Activated CD8-positive, alpha-beta memory T cell treated with anti-CD3 and anti-CD28 coated beads, Interleukin-2, amount 10 ng/mL, durations not matched to agents 7 days and 5 days (primary cell): ENCODE results near the gene PAN3. TPM values are rescaled to one million over a fixed set of nuclear protein-coding genes. Genes with fewer than 3 reads are reported as not detected.

Experiments used
- ATAC-seq: fragments of 150-1000 bp; cut with Tn5 transposase; one replicate; pipeline ENCODE4 v1.10.0; 2021; ENCODE audit warnings: moderate library complexity
- CTCF ChIA-PET: fragments of 350-600 bp; sonication (Branson Sonifier 250); formaldehyde crosslinking; loops from one replicate; lab custom pipeline; 2021; ENCODE audit warnings: antibody characterized with exemption; lab: Charles Lee
- DNase-seq: peaks from one replicate; pipeline ENCODE4 v3.0.0-alpha.2; 2020
- H3K27ac Mint-ChIP-seq: one replicate; pipeline ENCODE4 v1.8.0; 2021; ENCODE audit warnings: mild to moderate bottlenecking, mixed read lengths
- H3K27me3 Mint-ChIP-seq: one replicate; pipeline ENCODE4 v1.8.0; 2021; ENCODE audit warnings: mixed read lengths
- H3K36me3 Mint-ChIP-seq: one replicate; pipeline ENCODE4 v1.8.0; 2021; ENCODE audit warnings: mild to moderate bottlenecking, mixed read lengths
- H3K4me1 Mint-ChIP-seq: one replicate; pipeline ENCODE4 v1.8.0; 2021; ENCODE audit warnings: mixed read lengths
- H3K4me3 Mint-ChIP-seq: one replicate; pipeline ENCODE4 v1.8.0; 2021; ENCODE audit warnings: mild to moderate bottlenecking, moderate library complexity, mixed read lengths
- H3K9me3 Mint-ChIP-seq: one replicate; pipeline ENCODE4 v1.8.0; 2022; ENCODE audit warnings: low read depth, mixed read lengths
- total RNA-seq, 2 experiments: library from RNA; stranded (reverse); gene quantifications; one replicate each; pipeline ENCODE4 v1.2.3, GENCODE V29; 2021

Gene PAN3
- total RNA-seq, 2 experiments from 2014 or later = 34.1 to 40.7 TPM

- Mint-ChIP-seq H3K4me3 (no peak overlapping the region), H3K36me3 (peaks cover 42% of the 10 kb centered on the region), H3K9me3 (no peaks in the 10 kb centered on the region), H3K4me1 (peaks cover 17% of the 10 kb centered on the region), H3K27ac (no peak overlapping the region), H3K27me3 (no peaks in the 10 kb centered on the region)
- DNase-seq = no peak
- no peak for ATAC-seq
- CTCF ChIA-PET = no interaction called here
Measured at GRCh38 chr13:28252547-28252946, 114.2 kb downstream of the PAN3 start.

GRCh38 chr13:28257305-28257704 is 119.0 kb downstream of the PAN3 start:
- H3K27ac Mint-ChIP-seq = no peak overlapping the region
- CTCF ChIA-PET = no interaction called here
- H3K27me3 Mint-ChIP-seq = no peaks in the 10 kb centered on the region
- DNase-seq (no peak), ATAC-seq (no peak)
- H3K4me1 Mint-ChIP-seq = no peaks in the 10 kb centered on the region
- peaks cover 28% of the 10 kb centered on the region for H3K36me3 Mint-ChIP-seq
- H3K9me3 Mint-ChIP-seq = no peaks in the 10 kb centered on the region
- no peak overlapping the region for H3K4me3 Mint-ChIP-seq

- Mint-ChIP-seq H3K4me3 (no peak overlapping the region), H3K27me3 (no peaks in the 10 kb centered on the region), H3K9me3 (peaks cover 3% of the 10 kb centered on the region), H3K36me3 (peaks cover 36% of the 10 kb centered on the region), H3K27ac (no peak overlapping the region), H3K4me1 (no peaks in the 10 kb centered on the region)
- CTCF ChIA-PET = no interaction called here
- DNase-seq (no peak), ATAC-seq (no peak)
Measured at GRCh38 chr13:28258417-28258816, 120.1 kb downstream of the PAN3 start.

- peaks cover 59% of the 10 kb centered on the region for H3K36me3 Mint-ChIP-seq
- peaks cover 9% of the 10 kb centered on the region for H3K9me3 Mint-ChIP-seq
- CTCF ChIA-PET = no interaction called here
- peaks cover 2% of the 10 kb centered on the region for H3K27me3 Mint-ChIP-seq
- ATAC-seq (no peak), DNase-seq (no peak)
- peaks cover 15% of the 10 kb centered on the region for H3K4me1 Mint-ChIP-seq
- no peak overlapping the region for H3K4me3 Mint-ChIP-seq
- no peak overlapping the region for H3K27ac Mint-ChIP-seq
Measured at GRCh38 chr13:28267497-28267896, 129.2 kb downstream of the PAN3 start.

GRCh38 chr13:28268800-28269223 is 130.5 kb downstream of the PAN3 start:
- CTCF ChIA-PET = no interaction called here
- Mint-ChIP-seq H3K9me3 (peaks cover 5% of the 10 kb centered on the region), H3K4me3 (no peak overlapping the region), H3K4me1 (peaks cover 15% of the 10 kb centered on the region), H3K27me3 (peaks cover 2% of the 10 kb centered on the region), H3K36me3 (peaks cover 49% of the 10 kb centered on the region), H3K27ac (peak overlapping the region; percentile 54)
- DNase-seq (no peak), ATAC-seq (peak; percentile 98)

GRCh38 chr13:28271056-28271840 is 132.9 kb downstream of the PAN3 start:
- peaks cover 54% of the 10 kb centered on the region for H3K36me3 Mint-ChIP-seq
- peaks cover 15% of the 10 kb centered on the region for H3K4me1 Mint-ChIP-seq
- no peak overlapping the region for H3K4me3 Mint-ChIP-seq
- DNase-seq (no peak), ATAC-seq (no peak)
- H3K27ac Mint-ChIP-seq = no peak overlapping the region
- peaks cover 2% of the 10 kb centered on the region for H3K27me3 Mint-ChIP-seq
- CTCF ChIA-PET = no interaction called here
- H3K9me3 Mint-ChIP-seq = peaks cover 4% of the 10 kb centered on the region

- CTCF ChIA-PET = no interaction called here
- ATAC-seq (no peak), DNase-seq (no peak)
- Mint-ChIP-seq H3K4me1 (peaks cover 6% of the 10 kb centered on the region), H3K27ac (no peak overlapping the region), H3K9me3 (no peaks in the 10 kb centered on the region), H3K4me3 (no peak overlapping the region), H3K27me3 (no peaks in the 10 kb centered on the region), H3K36me3 (peaks cover 39% of the 10 kb centered on the region)
Measured at GRCh38 chr13:28273919-28274318, 135.6 kb downstream of the PAN3 start.

- peaks cover 44% of the 10 kb centered on the region for H3K36me3 Mint-ChIP-seq
- H3K27ac Mint-ChIP-seq = no peak overlapping the region
- DNase-seq (no peak), ATAC-seq (no peak)
- H3K4me1 Mint-ChIP-seq = peaks cover 13% of the 10 kb centered on the region
- CTCF ChIA-PET = no interaction called here
- no peaks in the 10 kb centered on the region for H3K9me3 Mint-ChIP-seq
- no peak overlapping the region for H3K4me3 Mint-ChIP-seq
- H3K27me3 Mint-ChIP-seq = no peaks in the 10 kb centered on the region
Measured at GRCh38 chr13:28282451-28282850, 144.1 kb downstream of the PAN3 start.

- CTCF ChIA-PET = no interaction called here
- no peak overlapping the region for H3K27ac Mint-ChIP-seq
- H3K4me3 Mint-ChIP-seq = no peak overlapping the region
- no peaks in the 10 kb centered on the region for H3K27me3 Mint-ChIP-seq
- peaks cover 13% of the 10 kb centered on the region for H3K4me1 Mint-ChIP-seq
- ATAC-seq (no peak), DNase-seq (no peak)
- peaks cover 47% of the 10 kb centered on the region for H3K36me3 Mint-ChIP-seq
- H3K9me3 Mint-ChIP-seq = no peaks in the 10 kb centered on the region
Measured at GRCh38 chr13:28283600-28283999, 145.3 kb downstream of the PAN3 start.

GRCh38 chr13:28286263-28286662 is 147.9 kb downstream of the PAN3 start:
- DNase-seq (no peak), ATAC-seq (no peak)
- Mint-ChIP-seq H3K4me3 (no peak overlapping the region), H3K36me3 (peaks cover 35% of the 10 kb centered on the region), H3K9me3 (no peaks in the 10 kb centered on the region), H3K27ac (no peak overlapping the region), H3K4me1 (peaks cover 13% of the 10 kb centered on the region), H3K27me3 (no peaks in the 10 kb centered on the region)
- CTCF ChIA-PET = no interaction called here

- H3K4me1 Mint-ChIP-seq = peaks cover 7% of the 10 kb centered on the region
- no peak for ATAC-seq
- no peaks in the 10 kb centered on the region for H3K27me3 Mint-ChIP-seq
- no peak overlapping the region for H3K4me3 Mint-ChIP-seq
- H3K36me3 Mint-ChIP-seq = peaks cover 17% of the 10 kb centered on the region
- no peak for DNase-seq
- CTCF ChIA-PET = interaction anchor here (0.5 kb wide), 1 partner anchor 183 kb away, joined by 3 read pairs; no protein-coding TSS in a partner anchor
- H3K9me3 Mint-ChIP-seq = no peaks in the 10 kb centered on the region
- H3K27ac Mint-ChIP-seq = no peak overlapping the region
Measured at GRCh38 chr13:28297341-28297740, 159.0 kb downstream of the PAN3 start.

- CTCF ChIA-PET = no interaction called here
- H3K4me3 Mint-ChIP-seq = no peak overlapping the region
- H3K27ac Mint-ChIP-seq = no peak overlapping the region
- H3K4me1 Mint-ChIP-seq = peaks cover 7% of the 10 kb centered on the region
- DNase-seq (no peak), ATAC-seq (no peak)
- peaks cover 4% of the 10 kb centered on the region for H3K27me3 Mint-ChIP-seq
- H3K9me3 Mint-ChIP-seq = no peaks in the 10 kb centered on the region
- peaks cover 5% of the 10 kb centered on the region for H3K36me3 Mint-ChIP-seq
Measured at GRCh38 chr13:28299916-28300315, 161.6 kb downstream of the PAN3 start.

- ATAC-seq = no peak
- Mint-ChIP-seq H3K27me3 (peaks cover 7% of the 10 kb centered on the region), H3K9me3 (no peaks in the 10 kb centered on the region), H3K27ac (no peak overlapping the region), H3K36me3 (no peaks in the 10 kb centered on the region), H3K4me3 (no peak overlapping the region), H3K4me1 (peaks cover 7% of the 10 kb centered on the region)
- no peak for DNase-seq
- CTCF ChIA-PET = interaction anchor here (1.2 kb wide), 1 partner anchor 22 kb away, joined by 3 read pairs; no protein-coding TSS in a partner anchor
Measured at GRCh38 chr13:28301839-28302238, 163.5 kb downstream of the PAN3 start.

GRCh38 chr13:28306325-28306724 is 168.0 kb downstream of the PAN3 start:
- no peak overlapping the region for H3K4me3 Mint-ChIP-seq
- no peak overlapping the region for H3K27ac Mint-ChIP-seq
- no peaks in the 10 kb centered on the region for H3K9me3 Mint-ChIP-seq
- DNase-seq (no peak), ATAC-seq (no peak)
- peaks cover 7% of the 10 kb centered on the region for H3K27me3 Mint-ChIP-seq
- no peaks in the 10 kb centered on the region for H3K36me3 Mint-ChIP-seq
- CTCF ChIA-PET = no interaction called here
- peaks cover 7% of the 10 kb centered on the region for H3K4me1 Mint-ChIP-seq
